ENCODE data around the gene DDX31.

- TF ChIP-seq GATA2 (IDR thresholded peaks at IDR 0.05; ENCODE audit: low read depth, low read length) (no peak), GATA3 (IDR thresholded peaks at IDR 0.05; ENCODE audit: low read depth, low read length) (no peak)
These were observed 110.1 kb downstream of the DDX31 start for GRCh38 chr9:132559711-132560110.
